ENCODE results near the gene DNM1L.

- TF ChIP-seq CTCF (conservative IDR thresholded peaks at IDR 0.05) (no peak), ZFX (IDR thresholded peaks at IDR 0.05) (no peak)
These were observed 11.8 kb downstream of the DNM1L start for GRCh38 chr12:32690927-32691326.
